Activated B cell treated with CpG ODN at 0.5 μM for 24 hours (primary cell): Measurements from ENCODE around the gene HS3ST6. TPM values are rescaled to one million over a fixed set of nuclear protein-coding genes. Genes with fewer than 3 reads are reported as not detected.

Experiments used
- ATAC-seq: fragments of 200-7000 bp; cut with Tn5 transposase; one replicate; pipeline ENCODE4 v1.10.0; 2021; ENCODE audit warnings: low read depth, mild to moderate bottlenecking, moderate library complexity
- CTCF ChIA-PET: fragments of 350-600 bp; sonication (Branson Sonifier 250); formaldehyde crosslinking; loops from one replicate; lab custom pipeline; 2021; ENCODE audit warnings: antibody characterized with exemption; lab: Charles Lee
- POLR2A ChIA-PET: fragments of 350-600 bp; sonication (Branson Sonifier 250); formaldehyde crosslinking; loops from one replicate; lab custom pipeline; 2021; ENCODE audit warnings: antibody characterized with exemption; lab: Charles Lee
- DNase-seq: peaks from one replicate; pipeline ENCODE4 v3.0.0; 2022
- H3K27ac Mint-ChIP-seq: one replicate; pipeline ENCODE4 v1.8.0; 2020; ENCODE audit warnings: mixed read lengths
- H3K27me3 Mint-ChIP-seq: one replicate; pipeline ENCODE4 v1.8.0; 2021; ENCODE audit warnings: mixed read lengths
- H3K36me3 Mint-ChIP-seq: one replicate; pipeline ENCODE4 v1.8.0; 2021; ENCODE audit warnings: low read depth, mixed read lengths
- H3K4me1 Mint-ChIP-seq: one replicate; pipeline ENCODE4 v1.8.0; 2021; ENCODE audit warnings: mixed read lengths
- H3K4me3 Mint-ChIP-seq: one replicate; pipeline ENCODE4 v1.8.0; 2020; ENCODE audit warnings: mild to moderate bottlenecking, mixed read lengths
- H3K9me3 Mint-ChIP-seq: one replicate; pipeline ENCODE4 v1.8.0; 2020; ENCODE audit warnings: mixed read lengths
- CTCF ChIP-seq: fragments of 200-600 bp; IDR thresholded peaks from one replicate; pipeline ENCODE4 v1.8.0; 2022; ENCODE audit warnings: antibody characterized with exemption, mild to moderate bottlenecking
- intact Hi-C: fragments of 100-400 bp; cut with micrococcal nuclease; formaldehyde crosslinking; loops from one replicate; pipeline ENCODE4 v1.15.1; 2024
- total RNA-seq: library from RNA; stranded (reverse); gene quantifications from 2 replicates; pipeline ENCODE4 v1.2.3, GENCODE V29; 2022

Gene HS3ST6
- total RNA-seq, 1 donor from 2014 or later = not detected

- H3K4me1 Mint-ChIP-seq = no peaks in the 10 kb centered on the region
- POLR2A ChIA-PET = no interaction called here
- peaks cover 23% of the 10 kb centered on the region for H3K27me3 Mint-ChIP-seq
- H3K36me3 Mint-ChIP-seq = no peaks in the 10 kb centered on the region
- TF ChIP-seq CTCF = no peak
- ATAC-seq (peak; percentile 40), DNase-seq (no peak)
- CTCF ChIA-PET = no interaction called here
- no peak overlapping the region for H3K4me3 Mint-ChIP-seq
- intact Hi-C loops = loop anchor here (1.0 to 10.0 kb wide), 4 partner anchors 65 to 391 kb away; partner anchors contain the start of gene ECI1
- no peak overlapping the region for H3K27ac Mint-ChIP-seq
- H3K9me3 Mint-ChIP-seq = no peaks in the 10 kb centered on the region
Measured at GRCh38 chr16:1863681-1864460, 54.3 kb downstream of the HS3ST6 start.

- no peaks in the 10 kb centered on the region for H3K36me3 Mint-ChIP-seq
- CTCF ChIA-PET = no interaction called here
- POLR2A ChIA-PET = no interaction called here
- DNase-seq (no peak), ATAC-seq (no peak)
- H3K4me3 Mint-ChIP-seq = no peak overlapping the region
- intact Hi-C loops = loop anchor here (2.0 to 10.0 kb wide), 2 partner anchors 290 to 392 kb away; partner anchors contain the start of gene ECI1
- no peak overlapping the region for H3K27ac Mint-ChIP-seq
- no peaks in the 10 kb centered on the region for H3K9me3 Mint-ChIP-seq
- no peaks in the 10 kb centered on the region for H3K4me1 Mint-ChIP-seq
- no peak for TF ChIP-seq CTCF
- H3K27me3 Mint-ChIP-seq = peaks cover 32% of the 10 kb centered on the region
Measured at GRCh38 chr16:1862394-1862793, 55.8 kb downstream of the HS3ST6 start.

GRCh38 chr16:1861730-1862129 lies 56.5 kb downstream of the HS3ST6 start:
- intact Hi-C loops = loop anchor here (2.0 to 10.0 kb wide), 2 partner anchors 291 to 393 kb away; partner anchors contain the start of gene ECI1
- Mint-ChIP-seq H3K36me3 (no peaks in the 10 kb centered on the region), H3K9me3 (no peaks in the 10 kb centered on the region), H3K4me3 (no peak overlapping the region), H3K27ac (no peak overlapping the region), H3K4me1 (no peaks in the 10 kb centered on the region), H3K27me3 (peaks cover 37% of the 10 kb centered on the region)
- no peak for TF ChIP-seq CTCF
- ChIA-PET CTCF (no interaction called here), POLR2A (no interaction called here)
- ATAC-seq (no peak), DNase-seq (no peak)

Other genes with a start within 250 kb of the HS3ST6 start
- gene JPT2, start 240.1 kb downstream of the HS3ST6 start, total RNA-seq = 43.4 and 48.7 TPM in 2 replicates
- gene MAPK8IP3, start 212.2 kb downstream of the HS3ST6 start, total RNA-seq = 157 and 201 TPM in 2 replicates
- gene NME3, start 146.9 kb downstream of the HS3ST6 start, total RNA-seq = 54.1 and 57.8 TPM in 2 replicates
- gene EME2, start 145.6 kb downstream of the HS3ST6 start, total RNA-seq = 37.1 and 49.9 TPM in 2 replicates
- gene MRPS34, start 145.3 kb downstream of the HS3ST6 start, total RNA-seq = 60.9 and 65.1 TPM in 2 replicates
- 36.4 and 40.3 TPM in 2 replicates for gene SPSB3, start 135.8 kb downstream of the HS3ST6 start, total RNA-seq
- 53.7 and 54.2 TPM in 2 replicates for gene NUBP2, start 135.5 kb downstream of the HS3ST6 start, total RNA-seq
- gene IGFALS, start 124.7 kb downstream of the HS3ST6 start, total RNA-seq = not detected in 2 replicates
- gene HAGH, start 91.6 kb downstream of the HS3ST6 start, total RNA-seq = 19.0 and 19.5 TPM in 2 replicates
- gene FAHD1, start 91.2 kb downstream of the HS3ST6 start, total RNA-seq = 10.2 and 10.4 TPM in 2 replicates
- not detected in 2 replicates for gene MEIOB, start 46.3 kb downstream of the HS3ST6 start, total RNA-seq
- 14.7 and 16.6 TPM in 2 replicates for gene MSRB1, start 24.8 kb upstream of the HS3ST6 start, total RNA-seq
- gene RPL3L, start 36.3 kb upstream of the HS3ST6 start, total RNA-seq = not detected in 2 replicates
- 77.4 and 92.5 TPM in 2 replicates for gene NDUFB10, start 41.1 kb upstream of the HS3ST6 start, total RNA-seq
- gene RPS2, start 46.4 kb upstream of the HS3ST6 start, total RNA-seq = 5,116 and 5,913 TPM in 2 replicates
- not detected in 2 replicates for gene RNF151, start 48.4 kb upstream of the HS3ST6 start, total RNA-seq
- gene TBL3, start 53.6 kb upstream of the HS3ST6 start, total RNA-seq = 41.8 and 44.2 TPM in 2 replicates
- 0.37 and 0.73 TPM in 2 replicates for gene NOXO1, start 63.1 kb upstream of the HS3ST6 start, total RNA-seq
- gene GFER, start 65.8 kb upstream of the HS3ST6 start, total RNA-seq = 31.6 and 39.4 TPM in 2 replicates
- gene SYNGR3, start 71.6 kb upstream of the HS3ST6 start, total RNA-seq = 10.0 and 11.3 TPM in 2 replicates
- 56.4 and 59.3 TPM in 2 replicates for gene ZNF598, start 91.4 kb upstream of the HS3ST6 start, total RNA-seq
- 1.5 and 1.7 TPM in 2 replicates for gene NPW, start 101.4 kb upstream of the HS3ST6 start, total RNA-seq
- 0.56 and 0.93 TPM in 2 replicates for gene NHERF2, start 108.5 kb upstream of the HS3ST6 start, total RNA-seq
- gene NTHL1, start 129.4 kb upstream of the HS3ST6 start, total RNA-seq = 10.5 and 11.5 TPM in 2 replicates
- 130 and 139 TPM in 2 replicates for gene TSC2, start 129.6 kb upstream of the HS3ST6 start, total RNA-seq
- gene PKD1, start 217.5 kb upstream of the HS3ST6 start, total RNA-seq = 58.6 and 84.2 TPM in 2 replicates
- gene RAB26, start 230.2 kb upstream of the HS3ST6 start, total RNA-seq = 0.61 TPM in 1 of 2 replicates, not detected in the other
- gene TRAF7, start 237.4 kb upstream of the HS3ST6 start, total RNA-seq = 72.7 and 78.1 TPM in 2 replicates